GM23338 (cell line): ENCODE results near the gene NAA15.

Source experiments
- STAT1 ChIP-seq: IDR thresholded peaks from one replicate; pipeline ENCODE4 v1.6.1; 2016; ENCODE audit warnings: antibody characterized with exemption; ENCODE audit not compliant: unreplicated experiment
- TF ChIP-seq, protein P1 (sequence below), 2 experiments: fragments of 200-600 bp in 1 of 2; sonication (generic) in 1 of 2; conservative IDR thresholded peaks; 2 replicates each; pipeline versions ENCODE4 v1.5.1 to v1.6.1; 2016 to 2017; ENCODE audit warnings: antibody characterized with exemption in 2 of 2, low read depth in 2 of 2, mild to moderate bottlenecking in 2 of 2, moderate library complexity in 1 of 2

DNA sequence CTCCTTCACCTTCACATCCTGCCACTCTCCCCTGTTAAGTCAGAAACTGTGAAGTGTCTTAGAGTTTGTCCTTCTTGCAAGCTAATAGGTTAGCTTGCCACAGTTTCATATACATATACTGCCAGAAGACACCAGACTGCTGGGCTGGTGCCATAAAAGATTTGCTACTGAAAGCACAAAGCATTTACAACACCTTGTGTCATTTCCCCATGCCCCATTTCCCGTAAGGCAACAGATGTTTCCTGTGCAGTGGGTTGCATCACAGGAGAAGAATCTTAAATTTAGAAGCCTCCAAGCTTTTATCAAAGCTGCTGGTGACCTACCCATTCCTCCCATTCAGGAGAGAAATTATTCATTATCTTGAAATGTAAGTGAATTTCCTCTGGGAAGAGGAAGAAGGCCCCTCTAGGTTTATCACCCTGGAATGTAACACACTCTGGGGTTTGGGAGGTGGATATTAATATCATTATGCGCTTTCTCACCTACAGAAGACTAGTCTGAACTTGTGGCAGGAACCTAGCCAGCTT is 118.1 kb downstream of the NAA15 start:
- no peak for TF ChIP-seq STAT1
- TF ChIP-seq, protein P1, sequence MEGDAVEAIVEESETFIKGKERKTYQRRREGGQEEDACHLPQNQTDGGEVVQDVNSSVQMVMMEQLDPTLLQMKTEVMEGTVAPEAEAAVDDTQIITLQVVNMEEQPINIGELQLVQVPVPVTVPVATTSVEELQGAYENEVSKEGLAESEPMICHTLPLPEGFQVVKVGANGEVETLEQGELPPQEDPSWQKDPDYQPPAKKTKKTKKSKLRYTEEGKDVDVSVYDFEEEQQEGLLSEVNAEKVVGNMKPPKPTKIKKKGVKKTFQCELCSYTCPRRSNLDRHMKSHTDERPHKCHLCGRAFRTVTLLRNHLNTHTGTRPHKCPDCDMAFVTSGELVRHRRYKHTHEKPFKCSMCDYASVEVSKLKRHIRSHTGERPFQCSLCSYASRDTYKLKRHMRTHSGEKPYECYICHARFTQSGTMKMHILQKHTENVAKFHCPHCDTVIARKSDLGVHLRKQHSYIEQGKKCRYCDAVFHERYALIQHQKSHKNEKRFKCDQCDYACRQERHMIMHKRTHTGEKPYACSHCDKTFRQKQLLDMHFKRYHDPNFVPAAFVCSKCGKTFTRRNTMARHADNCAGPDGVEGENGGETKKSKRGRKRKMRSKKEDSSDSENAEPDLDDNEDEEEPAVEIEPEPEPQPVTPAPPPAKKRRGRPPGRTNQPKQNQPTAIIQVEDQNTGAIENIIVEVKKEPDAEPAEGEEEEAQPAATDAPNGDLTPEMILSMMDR (conservative IDR thresholded peaks at IDR 0.05; ENCODE audit: low read depth in 2 of 2): no peak
